ENCODE measurements around the gene RAPGEF3.

RAPGEF3 gene

DNA sequence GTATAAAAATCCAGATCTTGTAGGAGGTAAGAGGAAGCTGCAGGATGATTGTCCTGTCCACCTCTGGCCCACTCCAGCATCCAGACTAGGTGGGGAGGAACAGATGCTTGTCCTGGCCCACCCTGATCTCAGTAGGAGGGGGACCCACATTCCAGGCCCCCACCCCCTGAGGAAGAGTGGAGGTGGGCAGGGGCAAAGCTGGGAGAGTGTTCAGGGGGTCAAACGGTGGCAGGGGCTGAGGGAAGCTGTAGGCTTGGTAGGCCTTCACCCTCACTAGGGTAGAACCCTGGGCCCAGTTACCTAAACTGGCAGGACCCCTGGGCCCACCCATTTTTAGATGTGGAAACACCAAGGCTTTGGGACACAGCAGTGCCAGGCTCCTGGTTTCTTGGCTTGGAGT lies 18.5 kb upstream of the RAPGEF3 start:
- no peak for DNase-seq (ENCODE audit: low read depth in 2 of 2)

DNA sequence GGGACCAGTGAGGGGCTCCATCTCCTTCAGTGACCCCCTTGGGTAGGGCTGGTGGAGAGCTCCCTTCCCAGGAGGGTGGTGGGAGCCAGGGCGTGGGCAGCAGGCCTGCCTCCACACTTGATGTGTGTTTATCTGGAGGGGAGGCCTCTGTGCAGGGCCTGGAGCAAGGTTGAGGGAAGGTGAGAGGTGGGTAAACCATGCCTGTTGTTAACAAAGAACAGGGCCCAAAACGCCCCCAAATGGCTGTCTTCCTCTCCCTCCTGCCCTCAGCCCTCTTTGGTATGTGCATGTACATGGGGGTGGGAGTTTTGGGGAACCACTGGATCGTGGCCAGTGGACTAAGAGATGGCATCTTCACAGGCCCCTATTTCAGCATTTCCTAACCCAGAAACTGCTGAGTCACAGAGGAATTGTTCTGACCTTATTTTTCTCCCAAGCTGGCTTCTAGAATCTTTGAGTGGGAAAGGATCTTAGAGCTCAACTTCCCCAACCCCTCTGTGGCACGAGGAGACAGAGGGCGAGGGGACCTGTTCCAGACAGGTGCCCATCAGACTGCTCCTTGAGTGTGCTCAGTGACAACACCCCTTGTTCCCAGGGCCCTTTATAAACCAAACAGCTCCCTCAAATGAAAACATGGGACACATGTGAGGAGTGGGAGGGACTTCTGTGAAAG lies 17.9 kb upstream of the RAPGEF3 start:
- no peak for DNase-seq (ENCODE audit: low read depth in 2 of 2)

- DNase-seq (ENCODE audit: low read depth in 2 of 2) = no peak
Measured at GRCh38 chr12:47775100-47775911, 16.6 kb upstream of the RAPGEF3 start.

DNA sequence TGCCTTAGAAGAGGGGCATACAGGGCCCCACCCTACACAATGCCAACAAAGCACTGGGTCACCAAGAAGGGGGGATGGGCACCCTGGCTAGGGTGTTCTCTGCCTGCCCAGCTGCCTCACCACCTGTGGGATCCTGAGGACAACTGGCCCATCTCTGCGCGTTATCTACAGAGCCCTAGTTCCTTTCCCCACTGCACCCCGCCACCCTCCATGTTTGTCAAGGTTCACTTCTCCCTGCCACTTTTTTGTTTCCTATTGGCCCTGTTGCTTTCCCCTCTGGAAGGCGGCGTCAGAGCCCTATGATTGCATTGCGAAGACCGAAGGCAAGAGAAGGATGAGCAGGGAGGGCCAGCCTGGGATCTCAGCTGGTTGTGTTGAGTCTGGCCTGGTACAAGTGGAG lies 16.0 kb upstream of the RAPGEF3 start:
- no peak for DNase-seq (ENCODE audit: low read depth in 2 of 2)

DNA sequence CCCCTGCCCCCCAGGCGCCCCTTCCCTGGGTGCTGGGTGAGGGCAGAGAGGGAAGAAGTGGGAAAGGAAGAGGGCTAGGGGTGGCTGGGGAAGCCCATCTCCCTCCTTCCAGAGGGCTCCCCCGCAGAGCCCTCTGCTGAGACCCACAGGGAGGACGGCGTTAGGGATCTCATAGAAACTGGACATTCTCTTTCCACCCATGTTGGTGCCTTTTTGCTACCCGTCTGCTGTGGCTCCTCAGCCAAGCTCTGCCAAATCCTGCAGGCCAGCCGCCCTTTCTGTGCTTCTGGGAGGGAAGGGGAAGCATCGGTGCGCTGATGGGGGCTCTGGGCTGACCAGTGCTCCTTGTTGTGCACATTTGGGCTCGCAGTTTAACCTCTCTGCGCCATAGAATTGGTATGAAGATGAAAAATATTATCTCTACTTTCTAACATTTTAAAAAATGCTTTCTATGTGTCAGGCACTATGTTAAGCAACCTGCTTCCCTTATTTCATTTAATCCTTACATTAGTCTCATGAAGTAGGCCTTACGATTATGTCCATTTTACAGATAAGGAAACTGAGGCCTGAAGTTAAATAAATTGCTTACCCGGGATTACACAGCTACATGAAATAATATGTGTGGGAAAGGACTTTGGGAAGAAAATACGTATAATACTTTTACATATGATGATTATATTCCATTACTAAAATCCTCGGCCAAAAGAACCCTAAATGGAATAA lies 15.3 kb upstream of the RAPGEF3 start:
- DNase-seq (ENCODE audit: low read depth in 2 of 2) = no peak

GRCh38 chr12:47773062-47773857 lies 14.6 kb upstream of the RAPGEF3 start, which contains the start of gene SLC48A1:
SLC48A1 (plus strand) TSS chr12:47773238; CDS start chr12:47773305, 67 bp downstream.
- peak; percentile 29 to 41 for DNase-seq (ENCODE audit: low read depth in 2 of 2)

DNA sequence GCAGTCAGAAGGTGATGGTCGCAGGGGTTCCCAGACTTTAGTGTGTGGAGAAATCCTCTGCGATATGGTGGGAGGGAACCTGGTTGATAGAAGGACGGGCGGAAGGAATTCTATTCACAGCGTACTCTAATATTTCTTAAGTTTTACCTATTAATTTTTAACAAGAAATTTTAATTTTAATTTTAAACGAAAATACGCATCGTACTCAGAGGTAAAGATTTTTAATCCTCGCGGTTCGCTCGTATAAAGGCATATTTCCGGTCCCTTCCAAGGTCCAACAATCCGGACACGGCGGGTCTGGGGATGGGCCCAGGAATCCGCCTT lies 14.0 kb upstream of the RAPGEF3 start:
- DNase-seq (ENCODE audit: low read depth in 2 of 2) = no peak

DNA sequence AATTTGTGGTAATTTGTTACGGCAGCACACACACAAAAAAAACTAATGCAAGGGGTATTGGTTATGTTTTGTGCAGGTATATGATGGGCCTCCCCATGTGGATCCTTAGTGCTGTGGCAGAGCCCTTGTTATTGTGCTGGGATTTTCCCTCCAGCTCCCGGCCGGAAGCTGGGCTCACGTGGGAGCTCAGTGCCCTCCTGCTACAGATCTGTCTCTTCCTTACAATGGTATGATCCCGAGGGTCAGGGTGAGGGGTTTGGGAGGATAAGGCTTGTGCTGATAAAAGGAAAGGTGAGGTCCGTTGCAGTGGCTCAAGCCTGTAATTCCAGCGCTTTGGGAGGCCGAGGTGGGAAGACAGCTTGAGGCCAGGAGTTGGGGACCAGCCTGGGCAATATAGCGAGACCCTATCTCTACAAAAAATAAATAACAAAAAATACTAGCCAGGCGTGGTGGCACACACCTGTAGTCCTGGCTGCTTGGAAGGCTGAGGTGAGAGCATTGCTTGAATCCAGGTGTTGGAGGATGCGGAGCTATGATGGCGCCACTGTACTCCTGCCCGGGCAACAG lies 13.5 kb upstream of the RAPGEF3 start:
- no peak for DNase-seq (ENCODE audit: low read depth in 2 of 2)

- no peak for DNase-seq (ENCODE audit: low read depth in 2 of 2)
Measured at GRCh38 chr12:47771304-47771703, 12.6 kb upstream of the RAPGEF3 start.

- DNase-seq (ENCODE audit: low read depth in 2 of 2) = no peak
Measured at GRCh38 chr12:47770086-47770726, 11.5 kb upstream of the RAPGEF3 start.

DNA sequence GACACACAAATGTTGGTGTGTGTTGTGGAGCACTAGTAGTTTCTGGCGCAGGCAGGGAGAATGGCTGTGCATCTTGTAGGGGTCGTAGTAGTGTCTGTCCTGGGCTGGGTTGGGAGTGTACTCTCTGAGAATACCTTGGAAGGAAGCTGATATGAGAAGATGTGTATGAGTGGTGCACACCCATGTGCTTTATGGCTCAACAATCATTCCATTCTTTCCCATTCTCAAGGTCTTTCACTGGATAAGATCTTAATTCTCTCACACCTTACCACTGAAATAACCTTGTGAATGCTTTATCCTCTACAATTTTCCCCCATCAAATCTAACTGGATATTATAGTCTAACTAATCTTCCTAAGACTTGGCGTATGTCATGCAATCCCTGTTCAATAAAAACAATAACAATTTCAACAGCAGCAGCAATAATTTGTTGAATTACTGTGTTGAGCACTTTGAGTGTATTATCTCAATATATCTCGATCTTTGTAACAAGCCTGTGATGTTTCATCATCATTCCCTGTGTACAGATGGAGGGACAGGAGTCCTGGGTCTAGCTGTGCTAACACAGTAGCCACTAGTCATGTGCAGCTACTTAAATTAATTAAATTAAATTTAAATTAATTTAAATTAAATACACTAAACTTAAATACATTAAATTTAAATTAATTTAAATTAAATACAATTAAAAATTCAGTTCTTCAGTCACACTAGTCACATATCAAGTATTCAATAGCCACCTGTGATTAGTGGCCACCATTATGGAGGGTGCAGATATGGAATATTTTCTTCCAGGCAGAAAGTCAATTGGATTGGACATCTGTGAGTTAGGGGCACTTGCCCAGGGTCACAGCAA lies 10.8 kb upstream of the RAPGEF3 start:
- DNase-seq (ENCODE audit: low read depth in 2 of 2) = no peak

DNA sequence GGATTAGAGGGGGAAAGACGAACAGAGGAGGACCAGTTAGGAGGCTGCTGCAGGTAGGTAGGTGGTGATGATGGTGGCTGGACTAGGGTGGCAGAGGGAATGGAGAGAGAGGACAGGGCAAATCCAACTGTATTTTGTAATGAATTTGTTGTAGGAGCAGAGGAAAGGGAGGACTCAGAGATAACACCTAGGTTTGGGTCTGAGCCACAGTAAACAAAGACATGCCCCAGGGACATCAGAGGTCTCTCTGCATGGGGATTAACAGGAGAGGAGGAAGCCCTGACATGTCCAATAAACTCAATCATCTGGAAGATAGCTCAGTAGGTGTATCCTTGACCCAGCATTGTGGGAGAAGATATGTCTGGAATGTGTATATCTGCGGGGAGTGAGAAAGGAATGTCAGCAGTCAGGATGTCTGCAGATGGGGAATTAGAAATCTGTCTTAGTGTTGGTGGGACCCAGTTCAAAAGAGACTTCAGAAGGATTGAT lies 9.7 kb upstream of the RAPGEF3 start:
- DNase-seq (ENCODE audit: low read depth in 2 of 2) = no peak

DNA sequence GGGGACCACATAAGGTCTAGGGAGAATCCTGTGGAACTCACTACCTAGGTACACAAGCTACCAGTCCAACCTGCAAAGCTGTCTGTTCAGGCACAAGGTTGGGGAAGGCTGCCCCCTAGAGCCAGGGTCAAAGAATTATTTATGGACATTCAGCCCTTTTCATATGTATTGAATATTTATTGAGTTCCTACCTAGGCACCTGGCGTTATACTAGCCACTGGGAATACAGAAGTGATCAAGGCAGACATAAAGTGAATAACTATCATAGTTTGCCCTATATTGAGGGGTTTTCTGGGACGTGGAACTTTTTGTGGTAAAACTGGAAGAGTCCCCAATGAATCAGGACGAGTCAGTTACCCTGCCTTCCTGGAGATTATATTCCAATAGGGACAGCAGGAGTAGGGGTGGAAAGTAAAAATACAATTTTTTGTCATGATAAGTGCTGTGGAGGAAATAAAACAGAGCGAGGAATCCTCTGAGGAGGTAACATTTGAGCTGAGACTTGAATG lies 8.6 kb upstream of the RAPGEF3 start:
- peak; percentile 48 to 50 for DNase-seq (ENCODE audit: low read depth in 2 of 2)

DNA sequence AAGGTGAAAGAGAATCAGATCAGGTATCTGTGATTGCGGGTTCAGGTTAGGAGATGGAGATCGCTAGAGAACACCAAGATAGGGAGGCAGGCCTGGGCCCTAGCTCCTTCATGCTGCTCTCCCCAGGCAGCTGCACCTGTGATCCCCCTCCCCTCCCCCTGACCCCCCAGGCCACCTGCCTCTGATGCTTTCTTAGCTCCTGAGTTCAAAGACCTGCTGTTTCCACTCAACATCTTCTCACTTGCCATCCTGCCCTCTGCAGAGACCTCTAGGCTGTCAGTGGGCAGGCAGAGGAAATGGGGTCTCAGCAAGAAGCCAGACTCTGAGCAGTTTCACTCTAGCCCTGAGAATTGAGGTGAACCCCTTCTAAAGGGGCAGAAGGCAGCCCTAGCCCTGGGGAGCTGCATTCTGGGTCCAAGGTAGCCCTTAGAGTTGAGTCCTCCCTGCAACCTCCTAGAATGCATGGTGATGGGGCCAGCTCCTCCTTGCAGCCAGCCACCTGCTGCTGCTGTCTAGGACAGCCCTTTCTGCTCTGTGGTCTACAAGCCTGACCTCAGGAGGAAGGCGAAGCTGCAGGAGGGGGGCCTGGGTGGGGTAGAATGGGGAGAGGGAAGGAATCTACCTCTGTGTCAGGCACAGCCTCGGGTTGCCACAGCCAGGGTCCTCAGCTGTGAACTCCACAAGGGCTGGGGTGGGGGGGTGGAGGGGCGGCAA lies 8.0 kb upstream of the RAPGEF3 start:
- no peak for DNase-seq (ENCODE audit: low read depth in 2 of 2)

- no peak for DNase-seq (ENCODE audit: low read depth in 2 of 2)
Measured at GRCh38 chr12:47763481-47764346, 5.0 kb upstream of the RAPGEF3 start.

DNA sequence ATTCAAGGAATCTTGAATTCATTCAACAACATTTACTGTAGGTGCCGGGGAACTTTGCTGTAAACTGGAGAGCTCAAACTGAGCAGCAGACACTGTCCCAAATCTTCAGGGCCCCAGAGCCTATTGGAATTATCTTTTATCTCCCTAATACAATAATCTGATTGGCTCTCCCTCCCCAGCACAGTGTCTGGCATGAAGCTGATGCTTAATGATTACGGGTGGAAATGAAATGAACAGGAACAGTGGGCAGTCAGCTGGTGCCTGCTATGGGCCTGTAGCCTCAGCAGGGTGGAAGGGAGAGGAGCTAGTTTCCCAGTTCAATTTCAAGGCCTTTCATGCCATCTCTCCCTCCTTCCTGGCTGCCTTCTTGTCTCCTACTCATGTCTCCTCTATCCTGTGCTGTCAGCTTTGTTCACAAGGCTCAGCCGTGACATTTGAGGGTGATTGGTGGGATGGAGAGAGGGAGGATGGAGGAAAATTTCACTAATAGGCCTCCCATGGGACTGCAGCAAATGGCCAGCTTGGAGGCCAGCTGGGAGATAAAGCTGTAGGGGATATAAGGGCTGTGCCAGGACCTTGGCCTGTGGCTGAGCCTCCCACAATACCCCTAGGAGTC lies 4.3 kb upstream of the RAPGEF3 start:
- no peak for DNase-seq (ENCODE audit: low read depth in 2 of 2)

GRCh38 chr12:47758584-47758833 lies 171 bp downstream of the RAPGEF3 start:
- no peak for DNase-seq (ENCODE audit: low read depth in 2 of 2)

Data from activated CD8-positive, alpha-beta memory T cell treated with anti-CD3 and anti-CD28 coated beads for 4 hours (primary cell).